DND-41 (cell line): ENCODE data around the gene ADIPOR1.
A peak's percentile ranks its signal among the peaks of the same experiment; 100 is the strongest.

Experiments
- EZH2 ChIP-seq: IDR thresholded peaks from 3 replicates; pipeline ENCODE4 v1.6.1; 2012; ENCODE audit warnings: borderline replicate concordance, low read depth, mild to moderate bottlenecking, moderate library complexity, low read length, inconsistent platforms; ENCODE audit not compliant: severe bottlenecking
- TF ChIP-seq, protein P1 (sequence below): IDR thresholded peaks from 2 replicates; pipeline ENCODE4 v1.5.1; 2012; ENCODE audit warnings: borderline replicate concordance, low read length, moderate library complexity, mild to moderate bottlenecking; ENCODE audit not compliant: poor library complexity, severe bottlenecking; ENCODE audit errors: extremely low read depth

DNA sequence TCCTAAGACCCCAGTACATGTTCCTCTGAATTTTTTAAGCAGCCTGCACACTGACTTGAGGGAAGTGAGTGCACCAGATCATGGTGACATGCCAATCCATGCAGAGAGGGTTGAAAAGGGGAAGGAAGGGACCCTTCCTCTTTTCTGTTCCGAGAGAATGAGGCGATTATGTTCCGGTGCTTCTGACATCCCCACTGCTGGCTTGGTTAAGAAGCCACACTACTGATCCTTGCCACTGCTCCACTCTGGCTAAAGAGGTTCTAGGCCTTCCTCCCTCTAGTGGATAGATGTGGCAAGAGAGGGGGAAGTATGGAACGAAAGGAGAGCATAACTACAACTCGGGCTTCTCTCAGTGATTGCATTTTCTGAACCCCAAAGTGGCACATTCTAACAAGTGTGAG lies 10.8 kb upstream of the ADIPOR1 start:
- TF ChIP-seq, protein P1, sequence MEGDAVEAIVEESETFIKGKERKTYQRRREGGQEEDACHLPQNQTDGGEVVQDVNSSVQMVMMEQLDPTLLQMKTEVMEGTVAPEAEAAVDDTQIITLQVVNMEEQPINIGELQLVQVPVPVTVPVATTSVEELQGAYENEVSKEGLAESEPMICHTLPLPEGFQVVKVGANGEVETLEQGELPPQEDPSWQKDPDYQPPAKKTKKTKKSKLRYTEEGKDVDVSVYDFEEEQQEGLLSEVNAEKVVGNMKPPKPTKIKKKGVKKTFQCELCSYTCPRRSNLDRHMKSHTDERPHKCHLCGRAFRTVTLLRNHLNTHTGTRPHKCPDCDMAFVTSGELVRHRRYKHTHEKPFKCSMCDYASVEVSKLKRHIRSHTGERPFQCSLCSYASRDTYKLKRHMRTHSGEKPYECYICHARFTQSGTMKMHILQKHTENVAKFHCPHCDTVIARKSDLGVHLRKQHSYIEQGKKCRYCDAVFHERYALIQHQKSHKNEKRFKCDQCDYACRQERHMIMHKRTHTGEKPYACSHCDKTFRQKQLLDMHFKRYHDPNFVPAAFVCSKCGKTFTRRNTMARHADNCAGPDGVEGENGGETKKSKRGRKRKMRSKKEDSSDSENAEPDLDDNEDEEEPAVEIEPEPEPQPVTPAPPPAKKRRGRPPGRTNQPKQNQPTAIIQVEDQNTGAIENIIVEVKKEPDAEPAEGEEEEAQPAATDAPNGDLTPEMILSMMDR: peak; percentile 70
- TF ChIP-seq EZH2: no peak
